A549 (cell line): ENCODE data around the gene ZBTB11.

ENCODE experiments used
- CTCF ChIP-seq: fragments of >200 bp; sonication (Bioruptor Twin); formaldehyde crosslinking; IDR thresholded peaks from 3 replicates; pipeline ENCODE4 v1.5.1; 2016
- PBX3 ChIP-seq: IDR thresholded peaks from 2 replicates; pipeline ENCODE4 v1.6.1; 2012

GRCh38 chr3:101624857-101625256 is 52.1 kb downstream of the ZBTB11 start:
- TF ChIP-seq CTCF (no peak), PBX3 (no peak)
